Endothelial cell of umbilical vein (primary cell): ENCODE results near the gene SMARCA2. TPM values are rescaled to one million over a fixed set of nuclear protein-coding genes. Genes with fewer than 3 reads are reported as not detected.

ENCODE experiments used
- BruUV-seq: library from RNA; stranded (reverse); fragments of 400-500 nt; replicated peaks from 2 replicates; lab custom pipeline; 2021; lab: Mats Ljungman, UMichigan
- CTCF ChIA-PET: fragments of 300-600, 350-600 bp; sonication (Branson Sonifier 250); formaldehyde crosslinking; loops from one replicate; lab custom pipeline; 2021; ENCODE audit warnings: antibody characterized with exemption, inconsistent platforms; lab: Charles Lee
- POLR2A ChIA-PET: fragments of 300-600, 350-600 bp; sonication (Branson Sonifier 250); formaldehyde crosslinking; loops from one replicate; lab custom pipeline; 2021; ENCODE audit warnings: antibody characterized with exemption, inconsistent platforms; lab: Charles Lee
- DNase-seq: peaks from one replicate; pipeline ENCODE4 v3.0.0-alpha.2; 2011; ENCODE audit warnings: low read depth, low spot score
- FAIRE-seq: peaks from 2 replicates; lab custom pipeline; 2011; peaks lifted over from hg19 to GRCh38; lab: Jason Lieb, UNC
- H2AFZ ChIP-seq: 2 replicates; pipeline ENCODE4 v1.6.0; 2012; ENCODE audit warnings: low read depth, low read length, control low read depth, inconsistent platforms
- H3K27ac ChIP-seq: 2 replicates; pipeline ENCODE4 v1.5.1; 2011; ENCODE audit warnings: low read depth, mild to moderate bottlenecking, control low read depth, low read length, moderate library complexity; ENCODE audit not compliant: insufficient read depth
- H3K27me3 ChIP-seq, 2 experiments: 2 replicates each; pipeline versions ENCODE4 v1.6.0 to v1.6.1; 2011; ENCODE audit warnings: low read length in 2 of 2, mixed read lengths in 1 of 2; ENCODE audit not compliant: control insufficient read depth in 2 of 2, insufficient read depth in 2 of 2
- H3K36me3 ChIP-seq, 2 experiments: 2 replicates in 1 of 2; 3 replicates in 1 of 2; pipeline ENCODE4 v1.5.1; 2011; ENCODE audit warnings: low read length in 2 of 2, mild to moderate bottlenecking in 1 of 2, moderate library complexity in 1 of 2; ENCODE audit not compliant: control insufficient read depth in 2 of 2, insufficient read depth in 2 of 2; ENCODE audit errors: extremely low read depth in 1 of 2
- H3K4me1 ChIP-seq: 3 replicates; pipeline ENCODE4 v1.5.1; 2011; ENCODE audit warnings: mild to moderate bottlenecking, low read length; ENCODE audit not compliant: control insufficient read depth, insufficient read depth; ENCODE audit errors: extremely low read depth
- H3K4me2 ChIP-seq: 2 replicates; pipeline ENCODE4 v1.6.1; 2011; ENCODE audit warnings: low read length, control low read depth, mixed read lengths; ENCODE audit not compliant: insufficient read depth
- H3K4me3 ChIP-seq, 3 experiments: fragments of 200-600 bp in 1 of 3; sonication (generic), shearing (Covaris generic) in 1 of 3; replicated peaks in 1 of 3; 2 replicates each; pipeline ENCODE4 v1.5.1; 2011 to 2016; ENCODE audit warnings: control low read depth in 3 of 3, low read length in 3 of 3, mild to moderate bottlenecking in 2 of 3, inconsistent platforms in 1 of 3, low read depth in 1 of 3, moderate library complexity in 1 of 3; ENCODE audit not compliant: insufficient read depth in 1 of 3
- H3K79me2 ChIP-seq: 2 replicates; pipeline ENCODE4 v1.6.0; 2012; ENCODE audit warnings: low read length, inconsistent platforms; ENCODE audit not compliant: control insufficient read depth, insufficient read depth
- H3K9ac ChIP-seq: replicated peaks from 2 replicates; pipeline ENCODE3; 2011; ENCODE audit warnings: low read length, control low read depth; ENCODE audit not compliant: insufficient read depth; ENCODE audit errors: extremely low read depth
- H3K9me1 ChIP-seq: replicated peaks from 3 replicates; pipeline ENCODE4 v1.6.0; 2011; ENCODE audit warnings: mild to moderate bottlenecking, low read length; ENCODE audit not compliant: control insufficient read depth, insufficient read depth; ENCODE audit errors: extremely low read depth
- H3K9me3 ChIP-seq: replicated peaks from 2 replicates; pipeline ENCODE4 v1.5.1; 2012; ENCODE audit warnings: low read length, inconsistent platforms; ENCODE audit not compliant: control insufficient read depth, insufficient read depth
- H4K20me1 ChIP-seq: replicated peaks from 2 replicates; pipeline ENCODE3; 2011; ENCODE audit warnings: mild to moderate bottlenecking, low read length; ENCODE audit not compliant: control insufficient read depth, insufficient read depth; ENCODE audit errors: extremely low read depth
- CTCF ChIP-seq, 2 donors: IDR thresholded peaks; 1 replicate in 1 of 2; 2 replicates in 1 of 2; pipeline ENCODE4 v1.5.1; 2011; ENCODE audit warnings: low read length in 2 of 2, mild to moderate bottlenecking in 2 of 2, moderate library complexity in 2 of 2, control low read depth in 1 of 2, inconsistent platforms in 1 of 2, low read depth in 1 of 2; ENCODE audit not compliant: insufficient read depth in 1 of 2; ENCODE audit errors: extremely low read depth in 1 of 2
- EZH2 ChIP-seq: IDR thresholded peaks from 2 replicates; pipeline ENCODE4 v1.6.1; 2012; ENCODE audit warnings: borderline replicate concordance, low read depth, mild to moderate bottlenecking, moderate library complexity, low read length, inconsistent platforms; ENCODE audit not compliant: severe bottlenecking
- FOS ChIP-seq: IDR thresholded peaks from 2 replicates; pipeline ENCODE4 v1.6.1; 2011; ENCODE audit warnings: mild to moderate bottlenecking, low read length, moderate library complexity, borderline replicate concordance; ENCODE audit not compliant: insufficient read depth
- GATA2 ChIP-seq: IDR thresholded peaks from 2 replicates; pipeline ENCODE4 v1.7.0; 2011; ENCODE audit warnings: low read depth, mild to moderate bottlenecking, moderate library complexity, mixed read lengths, low read length; ENCODE audit not compliant: insufficient read length, insufficient read depth
- POLR2A ChIP-seq: IDR thresholded peaks from 2 replicates; pipeline ENCODE4 v1.6.1; 2012; ENCODE audit warnings: low read depth, mild to moderate bottlenecking, control low read depth, low read length
- POLR2AphosphoS5 ChIP-seq: IDR thresholded peaks from 2 replicates; pipeline ENCODE4 v1.6.1; 2012; ENCODE audit warnings: low read depth, mild to moderate bottlenecking, control low read depth, low read length, moderate library complexity; ENCODE audit not compliant: insufficient read depth
- dilution Hi-C: fragments of 300-500 bp; cut with MboI; formaldehyde crosslinking; loops from one replicate; pipeline ENCODE4 v1.15.0; 2019; ENCODE audit warnings: low sequenced_read_pairs; ENCODE audit not compliant: extremely low pct_ligation_motif_present
- intact Hi-C: fragments of 100-400 bp; cut with micrococcal nuclease; formaldehyde crosslinking; loops from one replicate; pipeline ENCODE4 v1.10.0; 2022
- polyA plus RNA-seq, 4 experiments: library from polyadenylated mRNA; depleted of rRNA in 3 of 4; stranded (reverse) in 3 of 4; unstranded in 1 of 4; fragments of >200 nt; gene quantifications; 2 replicates each; pipeline versions ENCODE4 v1.2.1 to v1.2.3, GENCODE V29; 2011 to 2012; ENCODE audit warnings: missing spikeins in 1 of 4
- total RNA-seq: library from RNA; stranded (reverse); gene quantifications from 2 replicates; pipeline ENCODE4 v1.2.3, GENCODE V29; 2021

The SMARCA2 gene
- total and polyA plus RNA-seq, 2 donors (not counting 3 experiments of a cell fraction or from before 2014, with no cell fraction given), result 54.5 to 79.9 TPM

GRCh38 chr9:2015581-2016407 lies 647 bp downstream of the SMARCA2 start:
- H3K4me1 ChIP-seq, result peaks cover 21% of the 10 kb centered on the region
- peak overlapping the region; percentile 63 to 86 (median 86) for H3K4me3 ChIP-seq
- dilution Hi-C loops, result no loop called here
- peak overlapping the region; percentile 87 for H2AFZ ChIP-seq
- no peak for FAIRE-seq
- peak overlapping the region; percentile 49 for H3K27ac ChIP-seq
- no peaks in the 10 kb centered on the region for H3K9me1 ChIP-seq
- ChIA-PET CTCF (interaction anchor here (1.1 to 2.8 kb wide), 4 partner anchors 11 to 731 kb away, joined by 3 to 13 read pairs (median 8); no protein-coding TSS in a partner anchor), POLR2A (interaction anchor here (1.5 kb wide), 1 partner anchor 39 kb away, joined by 4 read pairs; no protein-coding TSS in a partner anchor)
- peak; percentile 54 for DNase-seq
- H3K27me3 ChIP-seq, result peaks cover 2 to 6% of the 10 kb centered on the region in 2 experiments
- intact Hi-C loops, result loop anchor here (1.0 to 5.0 kb wide), 9 partner anchors 11 to 1319 kb away; partner anchors contain the start of gene PUM3
- H3K36me3 ChIP-seq, result no peaks in the 10 kb centered on the region
- H3K9me3 ChIP-seq, result no peaks in the 10 kb centered on the region
- BruUV-seq, result TSS peak; percentile 78
- peak overlapping the region; percentile 89 for H3K4me2 ChIP-seq
- TF ChIP-seq POLR2A (no peak), EZH2 (no peak), POLR2AphosphoS5 (no peak), CTCF (IDR thresholded peaks at IDR 0.05; ENCODE audit: extremely low read depth in 1 of 2, insufficient read depth in 1 of 2, low read depth in 1 of 2, low read length in 2 of 2) (no peak), GATA2 (no peak), FOS (no peak)
- H3K9ac ChIP-seq, result peak overlapping the region; percentile 78
- peaks cover 23% of the 10 kb centered on the region for H3K79me2 ChIP-seq
- no peaks in the 10 kb centered on the region for H4K20me1 ChIP-seq
